Gastroesophageal sphincter (tissue), 4 donors: ENCODE results near the gene ZNF526. TPM values are rescaled to one million over a fixed set of nuclear protein-coding genes. Genes with fewer than 3 reads are reported as not detected.

Experiments
- ATAC-seq: fragments of 150-250 bp; one replicate; pipeline ENCODE4 v1.9.1; 2016; ENCODE audit warnings: mild to moderate bottlenecking, moderate library complexity
- H3K27ac ChIP-seq, 4 donors: fragments of 200-600 bp; sonication (generic) in 3 of 4; 1 replicate in 3 of 4; 2 replicates in 1 of 4; pipeline ENCODE4 v1.5.1; 2016 to 2019
- H3K27me3 ChIP-seq: fragments of 200-600 bp; sonication (generic); one replicate; pipeline ENCODE4 v1.5.1; 2019
- H3K36me3 ChIP-seq, 2 donors: fragments of 200-600 bp; sonication (generic); one replicate each; pipeline ENCODE4 v1.5.1; 2019; ENCODE audit warnings: control low read depth in 1 of 2
- H3K4me1 ChIP-seq, 3 donors: fragments of 200-600 bp; sonication (generic); 1 replicate in 2 of 3; 2 replicates in 1 of 3; pipeline ENCODE4 v1.5.1; 2016 to 2019; ENCODE audit warnings: control low read depth in 2 of 3
- H3K4me3 ChIP-seq, 2 donors: fragments of 200-600 bp; sonication (generic); one replicate each; pipeline ENCODE4 v1.5.1; 2019; ENCODE audit warnings: mild to moderate bottlenecking in 1 of 2, moderate library complexity in 1 of 2
- H3K9me3 ChIP-seq, 3 donors: fragments of 200-600 bp; sonication (generic); one replicate each; pipeline ENCODE4 v1.5.1; 2017 to 2019; ENCODE audit warnings: control low read depth in 2 of 3
- CTCF ChIP-seq, 4 experiments: fragments of 200-600 bp in 2 of 4; fragments of 450-650 bp in 2 of 4; sonication (generic) in 1 of 4; IDR thresholded peaks; one replicate each; pipeline ENCODE4 v1.5.1; 2017 to 2019; ENCODE audit warnings: antibody characterized with exemption in 4 of 4, mild to moderate bottlenecking in 2 of 4, moderate library complexity in 2 of 4
- EP300 ChIP-seq: sonication (generic); formaldehyde crosslinking; IDR thresholded peaks from one replicate; pipeline ENCODE4 v1.6.1; 2017; ENCODE audit warnings: antibody characterized with exemption, mild to moderate bottlenecking
- POLR2A ChIP-seq, 2 donors: fragments of 450-650 bp; IDR thresholded peaks; one replicate each; pipeline ENCODE4 v1.6.1; 2017; ENCODE audit warnings: antibody characterized with exemption in 2 of 2, mild to moderate bottlenecking in 2 of 2, moderate library complexity in 1 of 2
- POLR2AphosphoS5 ChIP-seq: sonication (generic); formaldehyde crosslinking; IDR thresholded peaks from one replicate; pipeline ENCODE4 v1.6.1; 2017; ENCODE audit warnings: antibody characterized with exemption
- WGBS, 2 donors: methylation state at CpG; one replicate each; pipeline ENCODE4 v1.1.5; 2018; ENCODE audit warnings: low coverage in 1 of 2; 5-methylcytosine and 5-hydroxymethylcytosine counted together
- total RNA-seq, 4 donors: library from RNA; depleted of rRNA; stranded (reverse); fragments of >200 nt; gene quantifications; one replicate each; pipeline ENCODE4 v1.1.0, GENCODE V29; 2016

The ZNF526 gene
- total RNA-seq, 4 donors from 2014 or later: 4.6 to 10.4 (median 7.8) TPM

- WGBS, 2 donors: no CpG with 5 or more reads among the region's 15 CpGs
- Histone ChIP-seq H3K27me3 (no peaks in the 10 kb centered on the region), H3K4me3 (peak overlapping the region in 1 of 2 donors; percentile 72), H3K36me3 (peaks cover 0 to 26% of the 10 kb centered on the region in 2 donors), H3K4me1 (peaks cover 0 to 82% (median 52%) of the 10 kb centered on the region in 3 donors), H3K9me3 (no peaks in the 10 kb centered on the region), H3K27ac (peak overlapping the region; percentile 3 to 98 (median 96))
- no peak for ATAC-seq
- TF ChIP-seq EP300: no peak
- TF ChIP-seq POLR2A (IDR thresholded peaks at IDR 0.05): no peak
- no peak for TF ChIP-seq POLR2AphosphoS5
- TF ChIP-seq CTCF (IDR thresholded peaks at IDR 0.05): no peak
Observed at GRCh38 chr19:42250183-42250665, 30.1 kb downstream of the ZNF526 start.

GRCh38 chr19:42250666-42251531, 30.8 kb downstream of the ZNF526 start:
- no peak for ATAC-seq
- no peak for TF ChIP-seq EP300
- TF ChIP-seq POLR2AphosphoS5: no peak
- no peak for TF ChIP-seq CTCF (IDR thresholded peaks at IDR 0.05)
- TF ChIP-seq POLR2A (IDR thresholded peaks at IDR 0.05): no peak
- Histone ChIP-seq H3K4me3 (peak overlapping the region in 1 of 2 donors; percentile 72), H3K4me1 (peaks cover 0 to 82% (median 45%) of the 10 kb centered on the region in 3 donors), H3K27ac (peak overlapping the region; percentile 3 to 98 (median 96)), H3K9me3 (no peaks in the 10 kb centered on the region), H3K27me3 (no peaks in the 10 kb centered on the region), H3K36me3 (peaks cover 0 to 26% of the 10 kb centered on the region in 2 donors)
- WGBS, 2 donors: 0 to 5% methylated on average over 7 to 10 of the region's 19 CpGs

DNA sequence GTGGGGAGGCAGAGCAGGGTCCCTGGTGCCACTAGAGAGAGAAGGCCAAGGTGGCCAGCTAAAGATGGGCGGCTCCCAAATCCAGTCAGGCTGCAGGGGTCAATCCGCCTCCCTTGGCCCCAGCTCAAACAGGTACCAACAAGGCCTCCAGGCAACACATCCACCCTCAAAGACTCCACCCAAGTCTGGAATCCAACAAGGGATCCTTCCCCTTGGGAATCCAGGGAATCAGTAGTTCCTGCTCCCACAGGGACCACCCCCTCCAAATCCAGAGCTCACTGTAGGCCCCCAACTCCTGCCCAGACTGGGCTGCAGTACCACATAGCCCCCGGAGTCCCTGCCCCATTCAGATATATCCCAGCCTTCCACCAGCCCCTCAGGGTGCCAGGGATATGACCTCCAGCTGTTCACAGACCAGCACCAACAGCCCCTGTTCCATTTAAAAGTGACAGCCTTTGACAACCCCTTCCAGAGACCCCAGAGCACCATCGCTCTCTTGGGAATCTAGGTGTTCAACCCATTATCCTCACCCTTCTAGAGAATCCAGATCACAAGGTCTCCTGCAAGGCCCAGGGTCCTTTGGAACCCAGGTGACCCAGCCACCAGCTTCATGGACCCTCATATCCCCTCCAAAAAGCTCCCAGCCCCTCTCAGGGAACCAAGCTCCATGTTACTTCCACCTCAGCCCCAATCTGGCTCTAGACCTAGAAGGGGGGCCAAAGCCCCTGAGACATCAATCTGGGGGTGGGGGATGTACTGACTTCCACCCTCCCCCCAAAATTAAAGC, 31.7 kb downstream of the ZNF526 start:
- ATAC-seq: no peak
- H3K9me3 ChIP-seq: no peaks in the 10 kb centered on the region
- 43% methylated on average over 1 of the region's 4 CpGs; no CpG with 5 or more reads in 1 of the 2 donors for WGBS, 2 donors
- H3K4me3 ChIP-seq: peak overlapping the region in 1 of 2 donors; percentile 72
- H3K27ac ChIP-seq: peak overlapping the region; percentile 95 to 98 (median 98)
- H3K27me3 ChIP-seq: no peaks in the 10 kb centered on the region
- H3K4me1 ChIP-seq: peaks cover 0 to 82% (median 44%) of the 10 kb centered on the region in 3 donors
- H3K36me3 ChIP-seq: peaks cover 0 to 26% of the 10 kb centered on the region in 2 donors
- no peak for TF ChIP-seq CTCF (IDR thresholded peaks at IDR 0.05)
- TF ChIP-seq EP300: no peak
- no peak for TF ChIP-seq POLR2A (IDR thresholded peaks at IDR 0.05)

DNA sequence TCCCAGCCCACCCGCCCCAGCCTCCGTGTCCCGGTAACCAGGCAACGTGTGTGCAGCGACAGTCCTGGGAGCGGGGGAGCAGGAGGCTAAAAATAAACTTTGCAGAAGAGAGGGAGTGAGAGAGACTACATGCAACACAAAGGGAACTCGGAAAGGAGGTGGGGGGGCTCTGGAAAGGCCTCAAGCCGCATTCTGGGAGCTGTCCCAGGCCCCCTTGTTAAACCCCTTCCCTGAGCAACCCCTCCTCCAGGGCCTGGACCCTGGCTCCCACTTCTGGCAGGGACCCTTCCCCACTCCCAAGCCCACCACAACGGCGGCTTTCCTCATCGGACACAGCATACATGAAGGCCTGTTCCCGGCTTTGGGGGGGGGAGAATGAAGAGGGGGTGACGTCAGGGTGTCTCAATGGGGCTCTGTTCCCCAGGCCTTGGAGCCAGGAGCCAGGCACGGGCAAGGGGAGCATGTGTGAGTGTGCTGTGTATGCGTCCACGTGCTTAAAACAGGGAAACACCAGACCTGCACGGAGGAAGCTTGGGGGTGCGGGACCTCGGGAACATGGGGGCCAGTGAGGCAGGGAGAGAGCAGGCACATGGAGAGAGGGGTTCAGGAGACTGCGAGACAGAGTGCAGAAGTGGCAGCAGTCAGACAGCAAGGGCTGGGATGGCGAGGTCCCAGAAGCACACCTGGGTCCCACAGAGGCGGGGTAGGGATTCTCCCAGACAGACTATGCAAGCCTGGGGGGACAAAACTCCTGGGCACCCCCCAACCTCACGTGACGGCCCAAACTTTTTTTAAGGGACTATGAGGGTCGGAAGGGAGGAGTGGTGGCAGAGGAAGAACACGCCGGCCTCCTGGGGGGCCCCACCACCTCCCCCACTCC, 32.5 kb downstream of the ZNF526 start:
- no peaks in the 10 kb centered on the region for H3K9me3 ChIP-seq
- TF ChIP-seq EP300: no peak
- TF ChIP-seq POLR2A (IDR thresholded peaks at IDR 0.05): peak in 1 of 2 donors; percentile 10
- peak; percentile 8 for TF ChIP-seq POLR2AphosphoS5
- no peak for TF ChIP-seq CTCF (IDR thresholded peaks at IDR 0.05)
- H3K4me3 ChIP-seq: peak overlapping the region; percentile 72 to 87
- ATAC-seq: no peak
- H3K27ac ChIP-seq: peak overlapping the region; percentile 95 to 98 (median 98)
- peaks cover 0 to 25% of the 10 kb centered on the region in 2 donors for H3K36me3 ChIP-seq
- WGBS, 2 donors: 0 to 2% methylated on average over 8 to 14 of the region's 27 CpGs
- no peaks in the 10 kb centered on the region for H3K27me3 ChIP-seq
- H3K4me1 ChIP-seq: peaks cover 0 to 80% (median 40%) of the 10 kb centered on the region in 3 donors
